Stomach (tissue), 4 donors: ENCODE measurements around the gene PATL1.

Experiments used
- EP300 ChIP-seq: sonication (generic); formaldehyde crosslinking; IDR thresholded peaks from one replicate; pipeline ENCODE4 v1.6.1; 2017; ENCODE audit warnings: antibody characterized with exemption
- POLR2A ChIP-seq, 4 donors: fragments of 450-650 bp; IDR thresholded peaks; one replicate each; pipeline ENCODE4 v1.6.1; 2016; ENCODE audit warnings: antibody characterized with exemption in 4 of 4, control low read depth in 2 of 4, mild to moderate bottlenecking in 1 of 4, moderate library complexity in 1 of 4
- TF ChIP-seq, protein P1 (sequence below), 7 experiments: fragments of 450-650 bp in 4 of 7; fragments of 200-600 bp in 3 of 7; sonication (generic) in 3 of 7; IDR thresholded peaks; one replicate each; pipeline ENCODE4 v1.5.1; 2016 to 2019; ENCODE audit warnings: antibody characterized with exemption in 7 of 7, control low read depth in 2 of 7, mild to moderate bottlenecking in 1 of 7

DNA sequence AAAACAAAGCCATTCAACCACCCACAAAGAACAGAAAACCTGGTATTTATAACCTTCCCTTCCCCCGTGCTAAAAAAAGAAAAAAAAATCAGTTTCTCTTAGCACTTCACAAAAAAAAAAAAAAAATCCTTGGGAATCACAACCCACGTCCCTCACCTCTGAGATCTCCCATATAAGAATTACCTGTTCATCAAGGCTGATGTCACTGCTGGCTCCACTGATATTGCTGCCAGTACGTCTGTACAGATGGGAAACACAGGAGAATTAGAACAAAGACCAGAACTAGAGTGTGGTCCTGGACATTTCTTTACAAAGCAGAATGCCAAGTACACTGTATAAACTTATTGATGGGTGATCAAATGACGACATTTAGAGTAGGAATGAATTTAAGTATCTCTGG is 68.2 kb downstream of the PATL1 start:
- TF ChIP-seq, protein P1, sequence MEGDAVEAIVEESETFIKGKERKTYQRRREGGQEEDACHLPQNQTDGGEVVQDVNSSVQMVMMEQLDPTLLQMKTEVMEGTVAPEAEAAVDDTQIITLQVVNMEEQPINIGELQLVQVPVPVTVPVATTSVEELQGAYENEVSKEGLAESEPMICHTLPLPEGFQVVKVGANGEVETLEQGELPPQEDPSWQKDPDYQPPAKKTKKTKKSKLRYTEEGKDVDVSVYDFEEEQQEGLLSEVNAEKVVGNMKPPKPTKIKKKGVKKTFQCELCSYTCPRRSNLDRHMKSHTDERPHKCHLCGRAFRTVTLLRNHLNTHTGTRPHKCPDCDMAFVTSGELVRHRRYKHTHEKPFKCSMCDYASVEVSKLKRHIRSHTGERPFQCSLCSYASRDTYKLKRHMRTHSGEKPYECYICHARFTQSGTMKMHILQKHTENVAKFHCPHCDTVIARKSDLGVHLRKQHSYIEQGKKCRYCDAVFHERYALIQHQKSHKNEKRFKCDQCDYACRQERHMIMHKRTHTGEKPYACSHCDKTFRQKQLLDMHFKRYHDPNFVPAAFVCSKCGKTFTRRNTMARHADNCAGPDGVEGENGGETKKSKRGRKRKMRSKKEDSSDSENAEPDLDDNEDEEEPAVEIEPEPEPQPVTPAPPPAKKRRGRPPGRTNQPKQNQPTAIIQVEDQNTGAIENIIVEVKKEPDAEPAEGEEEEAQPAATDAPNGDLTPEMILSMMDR (IDR thresholded peaks at IDR 0.05): no peak
- no peak for TF ChIP-seq POLR2A (IDR thresholded peaks at IDR 0.05)
- no peak for TF ChIP-seq EP300
